ENCODE results near the gene CLDN9.

- no peak for TF ChIP-seq HDAC2 (IDR thresholded peaks at IDR 0.05)
- TF ChIP-seq, protein P1, sequence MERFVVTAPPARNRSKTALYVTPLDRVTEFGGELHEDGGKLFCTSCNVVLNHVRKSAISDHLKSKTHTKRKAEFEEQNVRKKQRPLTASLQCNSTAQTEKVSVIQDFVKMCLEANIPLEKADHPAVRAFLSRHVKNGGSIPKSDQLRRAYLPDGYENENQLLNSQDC (CRISPR knock-in tag; IDR thresholded peaks at IDR 0.05): no peak
Measured at GRCh38 chr16:3058139-3059030, 45.7 kb downstream of the CLDN9 start.
